GM21381 (cell line): ENCODE results near the gene MUC3A.
"Not testable (repeated sequence)": the region's sequence is repeated elsewhere in the genome, so short reads cannot be mapped to it uniquely, and the experiment has no call there.

Source experiments
- ATAC-seq: cut with Tn5 transposase; IDR thresholded peaks from one replicate; pipeline ENCODE4 v1.9.1; 2021; ENCODE audit warnings: mild to moderate bottlenecking, moderate library complexity; ENCODE audit not compliant: unreplicated experiment

MUC3A gene

DNA sequence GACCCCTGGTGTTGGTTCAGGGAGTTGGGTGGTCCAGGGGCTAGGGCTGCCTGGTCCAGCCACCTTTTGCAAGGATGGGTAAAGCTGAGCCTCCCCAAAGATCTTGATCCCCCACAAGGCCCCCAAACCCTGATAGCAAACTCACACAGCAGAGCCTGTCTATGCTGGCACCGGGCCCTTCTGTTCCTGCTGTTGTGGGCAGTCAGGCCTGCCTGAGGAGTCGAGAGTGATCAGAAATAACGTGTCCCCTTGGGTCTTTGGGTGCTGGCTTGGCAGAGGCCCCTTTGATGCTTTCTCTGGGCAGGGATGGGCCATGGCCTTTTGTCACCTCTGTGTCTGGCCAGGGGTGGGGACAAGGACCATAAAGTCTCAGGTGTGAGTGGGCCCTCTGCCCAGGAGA lies 19.3 kb downstream of the MUC3A start:
- no peak for ATAC-seq

DNA sequence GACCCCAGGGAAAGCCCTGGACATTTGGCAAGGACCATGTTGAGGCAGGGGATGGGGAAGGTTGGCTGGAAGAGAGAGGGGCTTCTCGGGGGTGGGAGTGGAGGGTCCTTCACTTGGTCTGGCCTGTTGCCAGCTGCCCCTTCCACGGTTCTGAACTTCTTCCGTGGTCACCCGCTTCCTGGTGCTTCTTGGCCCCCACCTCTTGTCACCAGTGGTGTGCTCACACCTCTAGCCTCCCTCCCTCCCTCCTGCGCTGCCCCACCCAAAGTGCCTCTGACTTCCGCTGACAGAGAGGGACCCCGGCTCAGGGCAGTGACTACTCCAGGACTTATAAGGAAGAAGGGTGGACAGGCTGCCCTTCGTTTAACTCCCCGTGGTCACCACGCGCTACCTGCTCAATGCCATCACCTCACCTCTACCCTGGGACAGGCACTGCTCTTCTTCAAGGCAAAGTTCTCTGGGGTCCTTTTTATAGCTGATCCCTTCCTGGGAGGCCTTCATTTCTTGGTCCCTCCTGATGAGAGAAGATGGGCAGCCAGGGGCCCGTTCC lies 19.8 kb downstream of the MUC3A start, which contains the start of gene MUC12:
TSS of gene MUC12 (plus strand) at position 500 of the 550 bp plus-strand sequence. CDS start 58 bp downstream, outside the sequence.
- no peak for ATAC-seq

DNA sequence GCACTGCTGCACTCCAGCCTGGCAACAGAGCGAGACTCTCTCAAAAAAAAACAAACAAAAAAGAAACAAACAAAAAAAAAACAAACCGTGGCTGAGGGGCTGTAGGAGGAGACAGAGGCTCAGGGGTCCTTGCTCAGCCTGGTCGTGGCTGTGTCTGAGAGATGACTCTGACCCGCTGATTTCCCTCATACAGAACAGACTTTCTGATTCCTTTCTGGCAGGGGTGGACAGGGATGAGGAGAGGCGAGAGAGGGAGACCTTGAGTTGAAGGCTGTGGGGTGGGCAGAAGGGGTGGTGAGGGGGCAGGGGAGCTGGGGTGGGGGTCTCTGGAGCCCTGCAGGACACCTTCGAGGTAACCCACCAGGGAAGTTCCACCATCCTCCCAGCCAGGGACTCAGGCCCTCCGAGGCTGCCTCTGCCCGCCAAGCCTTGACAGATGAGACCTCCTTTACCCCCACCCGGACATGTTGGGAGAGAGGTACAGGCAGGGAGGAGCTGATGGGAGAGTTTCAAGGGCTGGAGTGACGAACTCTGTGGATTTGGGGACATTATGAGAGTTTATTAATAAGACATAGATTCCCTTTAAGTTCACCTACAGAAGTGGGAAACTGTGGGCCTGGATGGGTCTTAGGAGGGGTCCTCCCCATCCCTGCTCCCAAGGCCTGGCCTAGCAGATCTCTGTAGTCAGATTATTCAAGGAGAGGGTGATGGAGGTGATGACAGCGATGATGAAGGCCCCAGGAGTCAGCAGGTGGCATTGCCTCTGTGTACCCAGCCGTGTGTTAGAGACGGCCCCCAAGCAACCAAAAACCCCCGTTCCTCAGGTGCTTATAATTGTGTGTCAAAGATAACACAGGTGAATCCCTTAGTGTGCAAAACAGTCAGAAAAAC lies 22.0 kb downstream of the MUC3A start:
- no peak for ATAC-seq

DNA sequence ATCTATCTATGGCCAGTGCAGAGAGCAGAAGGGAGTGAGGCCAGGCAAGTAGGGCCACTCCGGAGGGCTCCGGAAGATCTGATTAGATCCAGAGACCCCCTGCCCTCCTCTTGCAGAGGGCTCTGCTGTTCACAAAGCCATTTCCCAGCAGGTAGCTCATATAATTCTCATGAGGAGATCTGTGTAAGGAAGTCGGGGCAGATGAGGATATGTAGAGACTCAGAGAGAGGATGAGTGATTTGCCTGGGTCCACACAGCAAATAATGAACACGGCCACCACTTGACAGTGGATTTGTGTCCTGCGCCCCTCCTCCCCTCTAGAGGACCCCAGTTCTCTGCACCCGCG lies 22.6 kb downstream of the MUC3A start:
- ATAC-seq = no peak

DNA sequence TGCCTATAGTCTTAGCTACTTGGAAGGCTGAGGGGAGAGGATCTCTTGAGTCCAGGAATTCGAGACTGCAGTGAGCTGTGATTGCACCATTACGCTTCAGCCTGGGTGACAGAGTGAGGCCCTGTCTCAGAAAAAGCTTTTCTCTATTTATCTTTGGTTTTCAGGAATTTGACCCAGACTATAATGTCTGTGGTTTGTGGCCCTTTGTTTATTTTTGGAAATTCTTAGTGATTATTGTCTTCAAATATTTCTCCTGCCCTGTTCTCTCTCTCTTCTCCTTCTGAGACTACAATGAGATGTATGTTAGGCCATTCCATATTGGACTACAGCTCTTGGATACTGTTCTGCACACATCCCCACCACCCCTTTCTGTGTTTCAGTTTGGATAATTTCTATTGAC lies 24.7 kb downstream of the MUC3A start:
- no peak for ATAC-seq

DNA sequence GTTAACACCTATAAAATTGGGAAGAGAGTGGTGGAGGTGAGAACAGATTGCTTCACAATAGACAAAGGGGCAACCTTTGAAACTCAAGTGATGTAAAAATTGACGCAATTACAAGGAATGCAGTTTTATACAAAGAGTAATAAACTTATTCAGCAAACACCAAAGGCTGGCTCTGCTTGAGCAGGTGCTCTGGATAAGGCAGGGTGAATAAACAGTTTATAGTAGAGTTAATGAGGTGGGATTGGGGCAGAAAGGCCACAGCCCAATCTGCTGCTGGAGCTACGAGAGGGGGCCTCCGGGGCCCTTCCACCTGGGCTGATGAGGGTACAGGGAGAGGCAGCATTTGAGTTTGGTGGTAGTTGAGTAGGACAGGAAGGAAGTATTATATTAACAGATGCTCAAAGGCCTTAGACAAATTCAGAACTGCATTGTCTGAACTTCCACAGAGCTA lies 26.1 kb downstream of the MUC3A start:
- no peak for ATAC-seq

DNA sequence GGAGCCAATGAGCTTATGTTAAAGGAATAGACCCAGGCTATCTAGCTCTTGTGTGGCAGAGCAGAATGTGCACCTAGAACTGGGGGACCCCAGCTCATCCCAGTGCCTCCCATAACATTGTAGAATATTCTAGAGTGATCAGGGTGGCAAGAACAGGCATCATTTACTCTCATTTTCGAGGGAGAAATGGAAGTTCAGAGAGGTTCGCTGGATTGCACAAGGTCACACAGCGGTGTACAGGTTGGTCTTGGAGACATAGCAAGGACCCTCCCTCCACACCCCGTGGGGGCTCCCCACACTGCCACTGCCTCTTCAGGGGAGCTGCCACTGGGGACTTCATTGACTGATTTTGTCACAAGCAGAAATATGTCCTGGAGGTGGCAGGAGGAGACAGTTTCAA lies 29.0 kb downstream of the MUC3A start:
- ATAC-seq = no peak

DNA sequence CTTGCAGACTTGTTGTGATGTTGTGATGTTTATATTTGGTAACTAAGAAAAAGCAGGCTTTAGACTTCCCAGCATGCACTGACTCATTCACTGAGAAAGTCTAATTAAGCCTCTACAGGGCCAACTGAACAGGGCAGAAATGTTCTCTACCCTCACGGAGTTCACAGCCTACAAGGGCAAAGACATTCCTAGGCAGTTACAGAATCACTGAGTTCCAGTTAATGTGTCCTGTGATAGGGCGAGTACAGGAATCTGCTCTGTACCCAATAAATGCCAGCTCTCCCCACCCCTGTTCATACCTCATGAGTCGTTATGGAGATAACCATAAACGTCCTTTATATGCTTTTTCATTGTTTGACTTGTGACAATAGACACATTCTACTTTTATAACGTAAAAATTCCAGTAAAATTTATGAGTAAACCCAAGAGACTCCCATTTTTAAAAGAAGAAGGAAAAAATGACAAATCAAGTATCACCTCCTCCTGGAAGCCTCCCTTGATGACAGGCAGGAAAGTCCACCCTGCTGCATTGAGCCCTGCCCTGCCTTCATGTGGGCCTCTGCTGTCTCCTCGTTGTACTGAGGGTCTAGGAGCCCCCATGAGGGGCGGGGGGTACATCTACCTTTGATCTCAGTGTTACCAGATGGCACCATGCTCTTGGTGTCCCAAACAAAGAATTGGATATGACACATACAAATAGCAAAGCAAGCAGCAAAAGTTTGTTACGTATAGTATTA lies 34.3 kb downstream of the MUC3A start:
- no peak for ATAC-seq

DNA sequence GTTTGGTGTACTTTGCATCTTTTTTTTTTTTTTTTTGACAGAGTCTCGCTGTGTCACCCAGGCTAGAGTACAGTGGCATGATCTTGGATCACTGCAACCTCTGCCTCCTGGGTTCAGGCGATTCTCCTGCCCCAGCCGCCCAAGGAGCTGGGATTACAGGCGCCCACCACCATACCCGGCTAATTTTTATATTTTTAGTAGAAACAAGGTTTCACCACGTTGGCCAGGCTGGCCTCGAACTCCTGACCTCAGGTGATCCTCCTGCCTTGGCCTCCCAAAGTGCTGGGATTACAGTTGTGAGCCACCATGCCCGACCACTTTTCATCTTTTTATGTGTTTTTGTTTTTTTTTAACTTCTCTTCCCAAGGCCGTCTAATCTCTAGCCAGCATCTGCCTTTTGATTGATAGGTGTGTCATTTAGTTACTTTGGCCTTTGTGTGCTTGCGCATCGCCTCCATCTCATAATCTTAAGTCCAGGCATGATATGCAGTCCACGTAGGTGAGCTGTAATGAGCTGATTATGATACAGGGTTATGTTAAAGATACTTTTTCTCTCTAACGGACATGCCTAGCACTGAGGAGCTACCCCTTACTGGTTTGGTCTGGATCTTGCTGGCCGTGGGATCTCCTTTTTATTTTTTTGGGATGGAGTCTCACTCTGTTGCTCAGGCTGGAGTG lies 35.0 kb downstream of the MUC3A start:
- not testable (repeated sequence) for ATAC-seq

DNA sequence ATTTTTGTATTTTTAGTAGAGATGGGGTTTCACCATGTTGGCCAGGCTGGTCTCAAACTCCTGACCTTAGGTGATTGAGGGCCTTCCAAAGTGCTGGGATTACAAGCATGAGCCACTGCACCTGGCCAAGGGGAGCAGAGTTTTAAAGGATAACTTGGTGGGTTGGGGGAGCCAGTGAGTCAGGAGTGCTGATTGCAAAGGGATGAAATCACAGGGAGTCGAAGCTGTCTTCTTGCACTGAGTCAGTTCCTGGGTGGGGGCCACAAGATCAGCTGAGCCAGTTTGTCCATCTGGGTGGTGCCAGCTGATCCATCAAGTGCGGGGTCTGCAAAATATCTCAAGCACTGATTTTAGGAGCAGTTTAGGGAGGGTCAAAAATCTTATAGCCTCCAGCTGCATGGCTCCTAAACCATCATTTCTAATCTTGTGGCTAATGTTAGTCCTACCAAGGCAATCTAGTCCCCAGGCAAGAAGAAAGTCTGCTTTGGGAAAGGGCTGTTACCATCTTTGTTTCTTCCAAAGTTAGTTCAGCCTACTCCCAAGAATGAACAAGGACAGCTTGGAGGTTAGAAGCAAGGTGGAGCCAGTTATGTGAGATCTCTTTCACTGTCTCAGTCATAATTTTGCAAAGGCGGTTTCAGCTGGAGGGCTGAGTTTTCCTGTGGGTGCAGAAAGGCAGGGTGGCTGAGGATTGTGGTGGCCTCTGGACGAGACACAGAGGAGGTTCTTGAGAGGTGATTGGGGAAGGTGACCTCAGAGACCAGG lies 35.9 kb downstream of the MUC3A start:
- not testable (repeated sequence) for ATAC-seq

DNA sequence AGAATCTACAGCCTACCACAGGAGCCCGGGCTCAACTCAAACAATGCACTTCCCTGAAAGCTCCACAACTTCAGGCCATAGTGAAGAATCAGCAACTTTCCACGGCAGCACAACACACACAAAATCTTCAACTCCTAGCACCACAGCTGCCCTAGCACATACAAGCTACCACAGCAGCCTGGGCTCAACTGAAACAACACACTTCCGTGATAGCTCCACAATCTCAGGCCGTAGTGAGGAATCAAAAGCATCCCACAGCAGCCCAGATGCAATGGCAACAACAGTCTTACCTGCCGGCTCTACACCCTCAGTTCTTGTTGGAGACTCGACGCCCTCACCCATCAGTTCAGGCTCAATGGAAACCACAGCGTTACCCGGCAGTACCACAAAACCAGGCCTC lies 42.3 kb downstream of the MUC3A start:
- ATAC-seq = no peak

DNA sequence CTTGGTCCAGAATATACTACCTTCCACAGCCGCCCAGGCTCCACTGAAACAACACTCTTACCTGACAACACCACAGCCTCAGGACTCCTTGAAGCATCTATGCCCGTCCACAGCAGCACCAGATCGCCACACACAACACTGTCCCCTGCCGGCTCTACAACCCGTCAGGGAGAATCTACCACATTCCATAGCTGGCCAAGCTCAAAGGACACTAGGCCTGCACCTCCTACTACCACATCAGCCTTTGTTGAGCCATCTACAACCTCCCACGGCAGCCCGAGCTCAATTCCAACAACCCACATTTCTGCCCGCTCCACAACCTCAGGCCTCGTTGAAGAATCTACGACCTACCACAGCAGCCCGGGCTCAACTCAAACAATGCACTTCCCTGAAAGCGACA lies 42.9 kb downstream of the MUC3A start:
- not testable (repeated sequence) for ATAC-seq

DNA sequence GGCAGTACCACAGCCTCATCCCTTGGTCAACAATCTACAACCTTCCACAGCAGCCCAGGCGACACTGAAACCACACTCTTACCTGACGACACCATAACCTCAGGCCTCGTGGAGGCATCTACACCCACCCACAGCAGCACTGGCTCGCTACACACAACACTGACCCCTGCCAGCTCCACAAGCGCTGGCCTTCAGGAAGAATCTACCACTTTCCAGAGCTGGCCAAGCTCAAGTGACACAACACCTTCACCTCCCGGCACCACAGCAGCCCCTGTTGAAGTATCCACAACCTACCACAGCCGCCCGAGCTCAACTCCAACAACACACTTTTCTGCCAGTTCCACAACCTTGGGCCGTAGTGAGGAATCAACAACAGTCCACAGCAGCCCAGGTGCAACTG lies 45.3 kb downstream of the MUC3A start:
- not testable (repeated sequence) for ATAC-seq

DNA sequence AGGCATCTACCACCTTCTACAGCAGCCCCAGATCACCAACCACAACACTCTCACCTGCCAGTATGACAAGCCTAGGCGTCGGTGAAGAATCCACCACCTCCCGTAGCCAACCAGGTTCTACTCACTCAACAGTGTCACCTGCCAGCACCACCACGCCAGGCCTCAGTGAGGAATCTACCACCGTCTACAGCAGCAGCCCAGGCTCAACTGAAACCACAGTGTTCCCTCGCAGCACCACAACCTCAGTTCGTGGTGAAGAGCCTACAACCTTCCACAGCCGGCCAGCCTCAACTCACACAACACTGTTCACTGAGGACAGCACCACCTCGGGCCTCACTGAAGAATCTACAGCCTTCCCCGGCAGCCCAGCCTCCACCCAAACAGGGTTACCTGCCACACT lies 49.2 kb downstream of the MUC3A start:
- ATAC-seq = not testable (repeated sequence)

DNA sequence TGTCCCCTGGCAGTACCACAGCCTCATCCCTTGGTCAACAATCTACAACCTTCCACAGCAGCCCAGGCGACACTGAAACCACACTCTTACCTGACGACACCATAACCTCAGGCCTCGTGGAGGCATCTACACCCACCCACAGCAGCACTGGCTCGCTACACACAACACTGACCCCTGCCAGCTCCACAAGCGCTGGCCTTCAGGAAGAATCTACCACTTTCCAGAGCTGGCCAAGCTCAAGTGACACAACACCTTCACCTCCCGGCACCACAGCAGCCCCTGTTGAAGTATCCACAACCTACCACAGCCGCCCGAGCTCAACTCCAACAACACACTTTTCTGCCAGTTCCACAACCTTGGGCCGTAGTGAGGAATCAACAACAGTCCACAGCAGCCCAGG lies 50.0 kb downstream of the MUC3A start:
- not testable (repeated sequence) for ATAC-seq

DNA sequence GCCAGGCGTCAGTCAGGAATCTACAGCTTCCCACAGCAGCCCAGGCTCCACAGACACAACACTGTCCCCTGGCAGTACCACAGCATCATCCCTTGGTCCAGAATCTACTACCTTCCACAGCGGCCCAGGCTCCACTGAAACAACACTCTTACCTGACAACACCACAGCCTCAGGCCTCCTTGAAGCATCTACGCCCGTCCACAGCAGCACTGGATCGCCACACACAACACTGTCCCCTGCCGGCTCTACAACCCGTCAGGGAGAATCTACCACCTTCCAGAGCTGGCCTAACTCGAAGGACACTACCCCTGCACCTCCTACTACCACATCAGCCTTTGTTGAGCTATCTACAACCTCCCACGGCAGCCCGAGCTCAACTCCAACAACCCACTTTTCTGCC lies 50.7 kb downstream of the MUC3A start:
- not testable (repeated sequence) for ATAC-seq

DNA sequence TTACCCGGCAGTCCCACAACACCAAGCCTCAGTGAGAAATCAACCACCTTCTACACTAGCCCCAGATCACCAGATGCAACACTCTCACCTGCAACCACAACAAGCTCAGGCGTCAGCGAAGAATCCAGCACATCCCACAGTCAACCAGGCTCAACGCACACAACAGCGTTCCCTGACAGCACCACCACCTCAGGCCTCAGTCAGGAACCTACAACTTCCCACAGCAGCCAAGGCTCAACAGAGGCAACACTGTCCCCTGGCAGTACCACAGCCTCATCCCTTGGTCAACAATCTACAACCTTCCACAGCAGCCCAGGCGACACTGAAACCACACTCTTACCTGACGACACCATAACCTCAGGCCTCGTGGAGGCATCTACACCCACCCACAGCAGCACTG lies 53.0 kb downstream of the MUC3A start:
- ATAC-seq = not testable (repeated sequence)

DNA sequence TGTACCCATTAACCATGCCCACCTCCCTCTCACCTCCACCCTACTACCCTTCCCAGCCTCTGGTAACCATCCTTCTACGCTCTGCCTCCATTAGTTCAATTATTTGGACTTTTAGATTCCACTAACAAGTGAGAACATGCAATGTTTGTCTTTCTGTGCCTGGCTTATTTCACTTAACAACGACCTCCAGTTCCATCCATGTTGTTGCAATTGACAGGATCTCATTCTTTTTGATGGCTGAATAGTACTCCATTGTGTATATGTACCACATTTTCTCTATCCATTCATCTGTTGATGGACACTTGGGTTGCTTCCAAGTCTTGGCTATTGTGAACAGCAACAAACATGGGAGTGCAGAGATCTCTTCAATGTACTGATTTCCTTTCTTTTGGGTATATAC lies 58.0 kb downstream of the MUC3A start:
- ATAC-seq = not testable (repeated sequence)

DNA sequence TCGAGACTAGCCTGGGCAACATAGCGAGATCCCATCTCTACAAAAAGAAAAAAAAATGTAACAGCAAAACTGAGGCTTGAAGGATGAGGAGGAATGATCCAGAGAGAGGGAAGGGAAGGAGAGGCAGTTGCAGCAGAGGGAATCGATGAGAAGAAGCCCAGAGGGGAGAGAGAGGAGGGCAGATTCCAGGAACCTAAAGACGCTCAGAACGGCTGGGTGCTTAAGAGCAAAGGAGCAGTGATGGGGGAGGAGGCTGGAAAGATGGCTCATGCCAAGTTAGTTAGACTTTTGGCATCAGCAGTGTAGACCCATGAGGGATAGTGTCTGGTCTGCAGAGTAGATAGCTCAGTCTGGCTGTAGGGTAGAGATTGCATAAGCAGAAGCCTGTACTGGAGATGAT lies 60.3 kb downstream of the MUC3A start:
- ATAC-seq = no peak

DNA sequence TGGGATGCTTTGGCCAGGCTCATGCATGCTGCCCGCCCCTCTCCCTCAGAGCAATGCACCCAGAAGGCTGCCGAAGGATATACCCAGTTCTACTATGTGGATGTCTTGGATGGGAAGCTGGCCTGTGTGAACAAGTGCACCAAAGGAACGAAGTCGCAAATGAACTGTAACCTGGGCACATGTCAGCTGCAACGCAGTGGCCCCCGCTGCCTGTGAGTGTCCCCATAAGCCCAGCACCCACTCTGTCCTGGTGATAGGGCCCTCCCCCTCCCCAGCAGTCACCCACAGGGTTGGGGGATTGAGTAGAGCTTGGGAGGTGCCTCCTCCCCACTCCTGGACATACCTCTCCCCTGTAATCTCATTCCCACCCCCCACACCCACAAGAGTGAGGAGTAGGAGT lies 63.6 kb downstream of the MUC3A start:
- ATAC-seq = no peak
